SK-N-DZ (cell line): ENCODE measurements around the gene SPTY2D1.
"Not testable (repeated sequence)": the region's sequence is repeated elsewhere in the genome, so short reads cannot be mapped to it uniquely, and the experiment has no call there.

ENCODE experiments used
- DNase-seq: peaks from one replicate; pipeline ENCODE4 v3.0.0-alpha.2; 2015; ENCODE audit warnings: low spot score

SPTY2D1 gene

DNA sequence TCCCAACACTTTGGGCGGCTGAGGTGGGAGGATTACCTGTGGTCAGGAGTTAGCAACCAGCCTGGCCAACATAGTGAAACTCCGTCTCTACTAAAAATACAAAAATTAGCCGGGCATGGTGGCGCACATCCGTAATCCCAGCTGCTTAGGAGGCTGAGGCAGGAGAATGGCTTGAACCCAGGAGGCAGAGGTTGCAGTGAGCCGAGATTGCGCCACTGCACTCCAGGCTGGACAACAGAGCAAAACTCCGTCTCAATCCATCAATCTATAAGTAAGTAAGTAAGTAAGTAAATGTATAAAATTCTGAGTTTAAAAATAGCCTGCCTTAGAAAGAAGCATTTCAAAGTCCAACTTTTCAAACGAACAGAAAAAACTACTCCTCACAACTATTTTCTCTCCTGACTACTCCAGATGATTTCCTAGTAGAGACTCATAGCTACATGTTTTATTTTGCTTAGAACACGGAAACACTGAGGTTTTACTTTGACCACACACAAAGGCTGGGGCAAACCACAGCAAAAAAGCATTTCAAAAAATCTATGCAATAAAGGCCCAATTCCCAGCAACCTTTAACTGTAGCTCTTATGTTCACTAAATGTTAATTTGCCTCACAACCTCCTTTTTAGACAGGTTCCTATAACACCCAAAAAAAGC lies 16.3 kb downstream of the SPTY2D1 start:
- DNase-seq = no peak

DNA sequence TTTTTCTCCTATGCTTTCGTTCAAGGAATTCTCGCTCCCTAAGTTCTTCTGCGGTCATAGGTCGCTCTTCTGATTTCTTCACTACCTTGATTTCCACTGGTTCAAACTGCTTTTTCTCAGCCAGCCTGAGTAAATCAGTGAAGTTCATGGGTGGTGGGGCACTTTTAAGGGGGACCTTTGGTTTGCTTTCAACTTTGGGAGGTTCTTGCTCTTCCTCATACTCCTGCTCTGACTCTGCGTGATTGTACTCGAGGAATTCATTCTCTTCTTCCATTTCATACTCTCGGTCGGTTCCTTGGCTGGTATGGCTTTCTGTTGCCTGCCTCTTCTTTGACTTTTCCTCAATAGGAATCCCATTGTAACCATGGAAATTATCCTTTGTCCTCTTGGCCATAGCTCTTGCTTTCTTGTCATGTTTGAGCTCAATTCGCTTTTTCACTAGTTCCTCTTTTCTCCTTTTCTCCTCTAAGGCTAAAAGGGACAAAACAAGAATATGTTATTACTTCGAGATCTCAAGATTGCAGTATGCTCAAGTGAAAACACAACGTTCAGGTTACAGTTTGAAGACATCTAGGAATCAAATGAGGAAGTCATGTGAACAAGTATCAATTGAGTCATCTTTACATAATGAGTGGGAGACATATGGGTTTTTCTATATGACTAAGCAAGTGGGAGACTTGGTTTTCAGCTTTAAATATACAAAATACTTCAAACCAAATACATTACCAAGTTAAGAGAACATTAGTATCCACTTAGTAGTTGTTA lies 18.3 kb downstream of the SPTY2D1 start:
- DNase-seq = no peak

DNA sequence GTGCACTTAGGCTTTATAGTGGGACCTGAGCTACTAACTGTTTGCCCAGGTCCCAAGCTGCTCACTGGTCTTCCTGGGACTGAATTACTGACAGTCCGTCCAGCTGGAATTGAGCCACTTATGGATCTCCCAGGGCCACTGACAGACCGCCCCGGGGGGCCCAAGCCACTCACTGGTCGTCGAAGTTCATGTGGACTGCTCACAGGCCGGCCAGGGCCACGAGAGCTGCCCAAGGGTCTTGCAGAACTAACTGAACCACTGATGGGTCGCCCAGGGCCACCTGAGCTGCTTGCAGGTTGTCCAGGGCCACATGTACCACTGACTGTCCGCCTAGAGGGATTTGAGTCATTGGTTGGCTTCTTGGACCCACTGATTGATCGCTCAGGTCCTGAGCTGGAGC lies 19.5 kb downstream of the SPTY2D1 start:
- no peak for DNase-seq

DNA sequence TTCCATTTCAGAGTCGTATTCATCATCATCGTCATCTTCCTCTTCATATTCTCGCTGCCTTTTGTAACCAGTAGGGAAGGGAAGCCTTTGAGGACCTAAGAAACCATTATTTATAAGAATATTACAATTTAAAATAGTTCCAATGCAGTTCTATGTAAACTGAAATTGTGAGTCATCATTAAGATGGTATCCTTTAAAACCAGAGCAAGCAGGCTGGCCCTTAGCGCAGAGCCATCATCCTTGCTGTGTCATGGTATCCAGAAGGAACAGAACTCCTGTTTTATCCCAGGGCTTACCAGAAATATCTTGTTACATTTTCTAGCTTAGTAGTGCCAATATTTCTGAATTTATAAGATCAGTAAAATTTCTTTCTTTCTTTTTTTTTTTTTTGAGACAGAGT lies 21.7 kb downstream of the SPTY2D1 start:
- no peak for DNase-seq

DNA sequence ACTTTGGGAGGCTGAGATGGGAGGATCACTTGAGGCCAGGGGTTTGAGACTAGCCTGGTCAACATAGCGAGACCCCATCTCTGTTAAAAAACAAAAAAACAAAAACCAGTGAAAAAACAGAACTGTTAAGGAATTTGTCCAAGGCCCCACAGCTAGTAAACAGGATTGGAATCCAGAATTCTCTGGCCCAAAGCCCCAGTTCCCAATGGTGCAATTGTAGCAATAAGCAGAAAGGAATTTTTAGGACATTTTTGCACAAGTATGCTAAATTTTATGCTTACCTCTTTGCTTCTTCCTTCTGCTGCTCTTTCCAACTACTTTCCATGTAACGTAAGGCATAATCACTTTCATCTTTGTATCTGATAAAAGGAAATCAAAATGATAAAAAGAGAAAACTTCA lies 22.9 kb downstream of the SPTY2D1 start:
- no peak for DNase-seq

DNA sequence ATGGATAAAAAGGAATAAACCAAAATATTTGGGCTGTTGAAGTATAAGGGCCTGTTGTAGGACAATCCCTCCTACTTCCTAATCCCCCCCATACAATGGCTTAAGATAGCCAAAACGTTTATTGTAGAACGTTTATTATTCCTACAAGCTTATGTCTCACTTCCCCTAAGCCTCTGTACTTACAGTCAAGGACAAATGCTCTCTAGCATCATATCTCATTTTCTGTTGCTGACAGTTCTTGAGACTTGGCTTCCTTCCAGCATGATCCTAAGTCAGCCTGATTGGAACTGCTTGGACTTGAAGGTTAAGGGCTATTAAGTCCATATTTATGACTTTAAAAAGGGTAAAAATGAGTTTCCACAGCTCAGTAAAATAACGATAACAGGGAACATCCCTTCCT lies 25.8 kb downstream of the SPTY2D1 start:
- no peak for DNase-seq

DNA sequence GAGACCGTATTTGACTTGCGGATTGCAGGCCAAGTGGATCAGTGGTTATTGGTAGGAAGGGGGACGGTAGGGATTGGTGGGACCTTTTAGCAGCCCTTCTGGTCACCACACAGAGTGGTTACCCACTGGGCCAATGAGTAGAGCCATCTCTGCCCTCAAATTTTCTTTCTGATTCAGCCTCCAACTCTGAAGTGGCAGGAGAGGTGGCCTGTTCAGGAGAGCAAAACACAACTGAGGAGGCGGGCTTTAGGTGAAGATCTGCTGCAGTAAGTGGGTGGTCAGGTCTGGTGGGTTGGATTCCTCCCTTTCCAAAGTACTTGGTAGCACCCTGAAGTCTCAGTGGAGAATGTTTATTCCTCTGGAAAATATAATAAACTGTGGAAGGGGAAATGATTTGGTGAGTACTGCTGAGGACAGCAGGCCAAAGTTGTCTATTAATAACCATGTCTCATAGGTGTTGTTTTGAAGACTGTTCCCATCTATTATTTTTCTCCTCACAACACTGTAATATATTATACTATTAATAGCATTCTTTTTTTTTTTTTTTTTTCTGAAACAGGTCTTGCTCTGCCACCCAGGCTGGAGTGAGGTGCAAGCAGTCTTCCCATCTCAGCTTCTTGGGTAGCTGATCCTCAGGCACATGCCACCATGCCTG lies 33.1 kb downstream of the SPTY2D1 start:
- DNase-seq = no peak

DNA sequence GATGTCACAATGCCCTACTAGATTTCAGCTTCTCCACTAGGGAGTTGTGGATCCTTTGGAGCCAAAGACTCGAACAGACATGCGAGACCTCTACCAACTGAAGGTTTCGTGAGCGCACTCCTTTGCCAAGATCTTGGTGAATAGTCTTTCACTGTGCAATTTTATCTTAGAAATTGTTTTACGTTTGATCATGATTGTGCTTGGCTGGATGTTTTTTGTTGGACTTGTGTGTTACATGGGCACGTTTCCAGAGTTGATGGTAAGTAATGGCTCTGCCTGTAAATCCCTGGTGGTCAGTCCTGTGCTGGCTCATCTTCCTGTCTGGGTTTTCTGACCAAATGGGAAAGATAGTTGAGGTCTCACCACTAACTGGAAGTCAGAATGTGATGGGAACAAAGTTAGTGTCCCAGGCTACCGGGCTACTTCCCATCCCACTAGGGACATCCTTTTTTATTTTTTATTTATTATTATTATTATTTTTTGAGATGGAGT lies 34.4 kb downstream of the SPTY2D1 start, which contains the start of gene MISFA:
Gene MISFA, plus strand, starts transcription at position 51 of the 492 bp plus-strand sequence. Its CDS starts 140 bp downstream, at position 191.
- no peak for DNase-seq

DNA sequence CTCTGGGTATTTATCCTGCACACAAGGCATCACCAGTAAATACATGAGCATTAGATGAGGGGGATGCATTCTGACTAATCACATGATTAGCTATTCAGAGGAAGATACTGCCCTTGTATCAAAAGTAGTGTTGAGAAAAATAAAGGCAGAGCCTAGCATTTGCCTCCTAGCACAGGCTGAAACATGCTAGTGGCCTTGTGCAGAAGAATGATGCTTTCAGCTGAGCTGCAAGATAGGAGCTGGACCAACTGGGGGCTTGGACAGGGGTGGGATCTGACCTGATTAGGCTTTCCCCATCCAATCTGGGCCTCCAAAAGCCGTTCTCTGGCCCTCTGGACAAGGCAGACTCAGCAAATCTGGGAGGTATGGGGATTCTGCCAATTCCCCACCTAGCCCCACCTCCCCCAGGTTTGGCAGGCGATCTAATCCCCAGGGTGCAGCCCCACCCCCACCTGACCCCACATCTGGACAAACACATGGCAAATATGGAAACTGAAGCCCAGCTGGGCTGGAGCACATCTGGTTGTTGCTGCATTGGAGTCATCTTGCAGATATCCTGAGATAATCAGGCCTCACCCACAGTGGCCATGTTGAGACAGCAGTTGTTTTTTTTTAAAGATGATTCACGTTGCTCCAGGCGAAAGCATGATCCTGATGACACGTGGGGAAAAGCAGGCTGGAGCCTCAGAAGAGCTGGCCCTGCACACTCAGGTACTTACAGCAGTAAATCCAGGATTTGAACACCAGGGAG lies 39.0 kb downstream of the SPTY2D1 start:
- DNase-seq = no peak

DNA sequence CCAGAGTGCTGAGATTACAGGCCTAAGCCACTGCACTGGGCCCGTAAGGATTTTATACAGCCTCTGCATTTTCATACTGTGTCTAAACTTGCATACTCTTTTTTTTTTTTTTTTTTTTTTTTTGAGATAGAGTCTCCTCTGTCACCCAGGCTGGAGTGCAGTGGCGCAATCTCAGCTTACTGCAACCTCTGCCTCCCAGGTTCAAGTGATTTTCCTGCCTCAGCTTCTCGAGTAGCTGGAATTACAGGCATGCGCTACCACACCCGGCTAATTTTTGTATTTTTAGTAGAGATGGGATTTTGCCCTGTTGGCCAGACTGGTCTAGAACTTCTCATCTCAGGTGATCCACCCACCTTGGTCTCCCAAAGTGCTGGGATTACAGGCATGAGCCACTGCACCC lies 40.1 kb downstream of the SPTY2D1 start:
- not testable (repeated sequence) for DNase-seq

DNA sequence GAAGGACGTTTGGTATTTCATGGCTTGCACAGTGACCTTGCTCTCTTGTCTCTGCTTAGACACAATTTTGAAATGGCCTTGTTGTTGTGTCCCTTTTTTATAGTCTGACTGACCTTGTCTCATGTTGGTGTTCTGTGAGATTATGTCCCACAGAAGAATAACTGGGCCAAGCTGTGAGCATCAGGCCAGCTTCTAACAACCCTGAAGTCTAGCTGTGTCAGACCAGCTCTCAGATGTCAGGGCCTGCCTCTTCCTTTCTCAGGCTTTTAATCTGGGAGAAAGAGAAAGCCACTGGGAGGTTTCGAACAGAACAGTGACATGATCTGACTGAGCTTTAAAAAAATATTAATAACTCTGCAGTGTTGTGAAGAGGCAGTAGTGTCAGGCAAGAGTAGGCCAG lies 43.6 kb downstream of the SPTY2D1 start:
- DNase-seq = no peak

DNA sequence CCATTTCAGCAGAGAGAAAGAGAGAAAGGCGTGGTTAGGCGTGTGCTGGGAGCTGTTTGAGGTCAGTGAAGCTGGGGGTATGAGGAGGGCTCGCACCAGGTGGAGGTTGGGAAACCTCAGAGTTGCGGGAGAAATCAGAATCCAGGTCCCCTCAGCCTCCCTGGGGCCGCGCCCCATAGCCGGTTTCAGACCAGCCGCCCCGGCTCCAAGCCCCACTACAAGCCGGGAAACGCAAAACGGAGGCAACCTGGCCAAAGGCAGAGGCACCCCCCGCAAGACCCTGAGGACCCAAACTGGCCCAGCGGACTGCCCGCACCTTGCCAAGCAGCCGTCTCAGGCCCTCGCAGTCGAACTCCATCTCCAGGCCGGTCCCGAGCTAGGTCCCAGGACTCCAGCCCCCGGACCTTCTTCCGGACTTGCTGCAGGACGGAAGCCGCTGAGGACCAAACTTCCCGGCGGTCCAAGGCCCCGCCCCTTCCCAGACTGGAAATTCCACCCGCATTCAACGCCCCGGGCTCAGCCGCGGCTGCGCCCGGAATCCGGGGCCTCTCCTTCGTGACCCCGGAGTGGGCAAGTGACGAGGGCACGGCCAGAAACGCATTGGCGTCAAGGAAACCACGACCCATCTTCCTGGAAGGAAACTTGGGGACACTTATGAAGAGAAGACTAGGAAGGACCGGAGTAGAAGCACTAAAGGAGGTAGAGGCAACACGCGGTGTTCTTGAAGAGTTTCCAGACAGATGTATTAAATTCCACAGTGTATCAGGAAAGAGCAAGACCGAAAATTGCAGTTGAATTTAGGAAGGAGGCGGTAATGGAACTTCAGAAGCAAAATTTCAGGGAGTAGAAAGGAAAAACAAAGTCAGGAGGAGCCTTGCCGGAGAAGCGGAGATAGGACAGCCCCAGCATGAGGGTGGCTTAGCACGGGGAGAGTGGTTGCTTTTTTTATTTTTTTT lies 45.6 kb downstream of the SPTY2D1 start, which contains the start of gene UEVLD:
Gene UEVLD, minus strand, starts transcription at position 438 of the 956 bp plus-strand sequence. Its CDS starts 80 bp downstream, at position 358.
- peak; percentile 88 for DNase-seq

DNA sequence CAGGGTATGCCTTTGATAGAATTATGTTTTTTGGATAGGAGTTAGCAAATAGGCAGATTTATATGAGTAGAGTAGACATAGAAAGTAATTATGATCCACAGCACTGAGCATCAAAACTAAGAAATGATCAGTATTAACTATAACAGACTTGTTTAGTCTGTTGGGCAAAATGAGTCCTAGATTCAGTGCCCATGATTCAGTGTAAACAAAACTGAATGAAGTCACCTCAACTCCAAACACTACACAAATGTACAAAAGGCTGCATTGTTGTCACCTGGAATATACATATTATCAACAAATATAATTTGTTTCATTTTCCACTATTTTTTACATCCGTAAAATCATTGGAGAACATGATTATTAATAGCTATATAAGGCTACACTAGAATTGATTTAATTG lies 52.3 kb downstream of the SPTY2D1 start:
- no peak for DNase-seq

DNA sequence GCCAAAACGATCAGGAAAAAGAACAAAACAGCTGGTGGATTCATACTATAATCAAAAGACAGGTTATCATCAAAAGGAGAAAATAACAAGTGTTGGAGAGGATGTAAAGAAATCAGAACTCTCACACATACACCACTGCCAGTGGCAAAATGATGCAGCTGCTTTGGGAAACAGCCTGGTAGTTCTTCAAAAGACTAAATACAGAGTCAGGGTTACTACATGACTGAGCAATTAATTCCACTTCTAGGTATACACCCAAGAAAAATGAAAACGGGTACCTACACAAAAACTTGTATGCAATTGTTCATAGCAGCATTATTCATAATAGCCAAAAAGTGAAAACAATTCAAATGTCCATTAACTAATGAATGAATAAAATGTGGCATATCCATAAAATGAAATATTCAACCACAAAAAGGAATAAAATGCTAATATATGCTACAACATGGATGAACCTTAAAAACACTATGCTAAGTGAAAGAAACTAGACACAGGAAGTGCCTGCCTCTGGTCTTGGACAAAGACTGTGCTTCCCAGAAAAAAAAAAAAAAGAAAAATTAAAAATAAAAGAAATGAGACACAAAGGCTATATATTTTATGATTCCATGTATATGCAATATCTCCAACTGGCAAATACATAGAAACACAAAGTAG lies 53.9 kb downstream of the SPTY2D1 start:
- DNase-seq = no peak

DNA sequence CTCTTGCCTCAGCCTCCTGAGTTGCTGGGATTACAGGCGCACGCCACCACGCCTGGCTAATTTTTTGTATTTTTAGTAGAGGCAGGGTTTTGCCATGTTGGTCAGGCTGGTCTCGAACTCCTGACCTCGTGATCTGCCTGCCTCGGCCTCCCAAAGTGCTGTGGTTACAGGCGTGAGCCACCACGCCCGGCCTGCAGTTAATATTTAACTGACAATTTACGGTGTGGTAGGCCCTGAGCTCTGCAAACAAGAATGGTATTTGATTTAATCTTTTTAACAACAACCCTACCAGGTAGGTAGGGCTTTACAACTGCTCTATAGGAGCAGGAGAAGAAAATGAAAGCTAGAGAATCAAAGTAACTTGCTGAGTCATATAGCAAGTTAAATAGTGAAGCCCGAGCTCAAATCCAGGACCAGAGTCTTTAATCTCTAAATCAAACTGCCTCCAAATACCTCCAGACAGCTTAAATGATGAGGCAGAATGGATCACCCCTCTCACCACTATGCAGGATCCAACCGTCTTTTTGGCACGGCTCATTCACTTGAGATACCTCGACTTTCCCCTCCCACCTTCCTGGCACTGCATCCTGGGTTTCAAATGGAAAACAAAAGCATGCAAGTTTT lies 55.1 kb downstream of the SPTY2D1 start:
- DNase-seq = no peak

DNA sequence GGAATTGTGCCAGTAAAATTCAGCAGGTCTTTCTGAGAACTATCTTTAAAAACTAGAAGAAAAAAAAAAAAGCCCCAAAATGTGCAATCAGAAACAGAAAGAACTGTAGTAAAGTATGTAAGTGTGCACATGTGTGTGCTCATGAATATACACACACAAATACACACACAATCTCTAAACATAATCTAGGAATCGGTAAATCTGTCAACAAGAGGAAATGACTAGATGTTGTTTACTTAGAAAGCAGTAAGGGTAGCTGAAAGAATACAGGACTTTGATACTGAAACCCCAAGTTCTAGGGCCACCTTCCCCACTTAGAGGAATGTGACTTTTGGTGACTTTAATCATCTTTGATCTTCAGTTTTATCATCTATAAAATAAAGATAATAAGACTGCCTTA lies 58.8 kb downstream of the SPTY2D1 start:
- no peak for DNase-seq

DNA sequence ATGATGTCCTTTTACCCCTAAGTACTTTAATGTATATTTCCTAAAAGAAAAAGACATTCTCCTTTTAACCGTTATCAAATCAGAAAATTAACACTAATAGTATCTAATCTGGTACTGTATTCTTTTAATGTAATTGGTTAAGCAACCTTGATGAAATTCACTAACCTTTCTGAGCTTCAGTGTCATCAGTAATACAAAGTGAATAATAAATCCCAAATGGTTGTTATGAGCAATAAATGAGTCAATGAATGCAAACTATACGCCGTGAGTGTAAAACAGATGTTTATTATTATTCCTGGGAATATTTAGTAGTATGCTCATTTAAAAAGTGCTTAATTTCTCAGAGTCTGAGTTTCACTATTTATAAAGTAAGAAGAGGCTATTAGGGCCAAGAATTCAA lies 67.1 kb downstream of the SPTY2D1 start:
- no peak for DNase-seq

DNA sequence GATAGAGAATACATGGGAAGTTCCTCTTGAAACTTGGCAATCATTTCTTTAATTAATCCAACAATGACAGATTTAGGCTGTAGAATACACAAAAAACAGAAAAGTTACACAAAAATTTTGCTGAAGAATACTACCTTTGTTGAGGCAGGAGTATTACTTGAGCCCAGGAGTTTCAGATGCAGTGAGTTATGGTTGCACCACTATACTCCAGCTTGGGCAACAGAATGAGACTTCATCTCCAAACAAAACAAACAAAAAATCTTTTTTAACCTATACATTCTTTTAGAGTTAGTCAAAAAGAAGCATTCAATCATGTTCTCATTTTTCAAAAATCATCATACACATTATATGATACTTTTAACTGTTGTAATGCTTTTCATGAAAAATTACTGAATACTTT lies 67.7 kb downstream of the SPTY2D1 start:
- DNase-seq = no peak

DNA sequence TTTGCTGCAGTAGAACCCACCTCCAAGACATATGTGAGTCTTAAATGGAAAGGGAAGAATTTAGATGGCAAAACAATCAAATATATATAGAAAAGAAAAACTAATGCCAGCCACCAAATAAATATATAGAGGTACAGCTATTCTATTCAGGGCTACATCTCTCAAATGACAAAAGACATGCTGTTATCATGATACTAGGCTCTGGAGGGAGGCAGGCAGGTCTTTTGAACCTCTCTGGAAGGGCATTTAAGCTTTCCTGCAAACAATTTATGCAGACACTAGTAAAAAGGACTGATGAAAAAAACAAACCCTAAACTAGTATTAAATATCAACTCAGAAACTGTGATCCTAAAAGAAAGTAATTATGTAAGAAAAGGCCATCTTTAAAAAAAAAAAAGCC lies 70.0 kb downstream of the SPTY2D1 start:
- no peak for DNase-seq
